ENCODE data around the gene ECE1. TPM values are rescaled to one million over a fixed set of nuclear protein-coding genes. Genes with fewer than 3 reads are reported as not detected.

Gene ECE1
- total and polyA plus RNA-seq, 2 of the 4 experiments (the other 2 are of a cell fraction) = 61.8 to 124 TPM

DNA sequence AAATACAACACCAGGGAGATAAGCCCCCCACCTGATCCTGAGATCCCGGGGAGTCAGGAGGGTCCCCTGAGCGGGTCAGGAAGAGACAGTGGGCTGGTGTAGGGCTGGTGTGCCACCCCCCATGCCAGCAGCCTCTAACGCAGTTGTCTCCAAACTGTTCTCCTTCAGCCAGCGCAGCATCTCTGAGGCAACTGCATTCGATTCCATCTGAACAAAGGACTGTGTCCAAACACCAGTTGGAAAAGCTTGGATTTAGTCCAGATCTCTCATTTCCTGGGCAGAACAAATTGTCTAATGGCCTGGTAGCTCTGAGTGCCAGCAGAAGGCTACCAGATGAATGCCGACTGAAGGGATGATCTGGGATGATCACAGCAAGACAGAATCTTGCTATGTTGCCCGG is 69.4 kb downstream of the ECE1 start:
- no peaks in the 10 kb centered on the region for H3K4me1 ChIP-seq (ENCODE audit: control insufficient read depth, insufficient read depth, low read length)
- no peak overlapping the region for H2AFZ ChIP-seq (replicated peaks; ENCODE audit: low read length, poor library complexity)
- no peaks in the 10 kb centered on the region for H3K9me3 ChIP-seq (ENCODE audit: control insufficient read depth, insufficient read depth, low read length)
- ChIA-PET CTCF (interaction anchor here (0.6 kb wide), 1 partner anchor 566 kb away, joined by 3 read pairs; no protein-coding TSS in a partner anchor), POLR2A (ENCODE audit: unreplicated experiment) (no interaction called here)
- in situ Hi-C loops (cut with MboI; ENCODE audit: low sequenced_read_pairs) = loop anchor here (25.0 kb wide), 1 partner anchor 684 kb away; no protein-coding TSS in a partner anchor
- H4K20me1 ChIP-seq (ENCODE audit: insufficient read depth, low read length) = peaks cover 8% of the 10 kb centered on the region; the same call in 1 of the 2 replicates
- no peak overlapping the region for H3K23ac ChIP-seq (ENCODE audit: low read depth, low read length)
- DNase-seq = peak; percentile 30
- no peak overlapping the region for H4K8ac ChIP-seq (ENCODE audit: low read depth in 2 of 2, low read length in 2 of 2)
- no peak overlapping the region for H2AK5ac ChIP-seq (ENCODE audit: low read depth, low read length)
- WGBS, 2 experiments (ENCODE audit: extremely low coverage in 2 of 2, insufficient read length in 1 of 2) = 20% methylated on average over 1 of the region's 7 CpGs; no CpG with 5 or more reads in 1 of the 2 experiments
- no peak for ATAC-seq (ENCODE audit: low read depth)
- H3K79me1 ChIP-seq (ENCODE audit: low read depth in 1 of 2, low read length in 2 of 2) = no peaks in the 10 kb centered on the region
- no peak overlapping the region for H3K27ac ChIP-seq (ENCODE audit: insufficient read depth, low read length)
- no peak overlapping the region for H4K91ac ChIP-seq (ENCODE audit: insufficient read depth, low read depth, low read length)
- H2BK20ac ChIP-seq (ENCODE audit: low read depth, low read length) = no peak overlapping the region
- peaks cover 7% of the 10 kb centered on the region for H3K9me1 ChIP-seq (ENCODE audit: insufficient read depth, low read length)
- no peak overlapping the region for H2BK5ac ChIP-seq (ENCODE audit: low read depth, low read length, poor library complexity, severe bottlenecking)
- no peak overlapping the region for H3K56ac ChIP-seq (ENCODE audit: extremely low read depth, insufficient read depth, low read length)
- H3K27me3 ChIP-seq (ENCODE audit: control insufficient read depth, insufficient read depth, low read length) = no peaks in the 10 kb centered on the region
- TF ChIP-seq RFX5 (IDR thresholded peaks at IDR 0.05; ENCODE audit: low read depth, low read length) (no peak), MXI1 (IDR thresholded peaks at IDR 0.05; ENCODE audit: borderline replicate concordance, low read depth, low read length) (no peak), BHLHE40 (IDR thresholded peaks at IDR 0.05; ENCODE audit: low read depth, low read length) (no peak), MAFK (IDR thresholded peaks at IDR 0.05; ENCODE audit: low read depth, low read length) (no peak), RCOR1 (IDR thresholded peaks at IDR 0.05; ENCODE audit: insufficient replicate concordance, low read length) (no peak), FOS (IDR thresholded peaks at IDR 0.05; ENCODE audit: low read depth, low read length) (no peak), CHD1 (IDR thresholded peaks at IDR 0.05; ENCODE audit: low read depth, low read length) (no peak), POLR2A (IDR thresholded peaks at IDR 0.05; ENCODE audit: low read depth, low read length) (no peak), CEBPB (IDR thresholded peaks at IDR 0.05; ENCODE audit: low read depth, low read length) (no peak), RAD21 (IDR thresholded peaks at IDR 0.05; ENCODE audit: low read length) (no peak), NFE2L2 (IDR thresholded peaks at IDR 0.05; ENCODE audit: low read depth, low read length) (no peak), MAZ (IDR thresholded peaks at IDR 0.05; ENCODE audit: borderline replicate concordance, low read depth, low read length) (no peak), SMC3 (IDR thresholded peaks at IDR 0.05; ENCODE audit: low read depth, low read length) (no peak)
- TF ChIP-seq, protein P1, sequence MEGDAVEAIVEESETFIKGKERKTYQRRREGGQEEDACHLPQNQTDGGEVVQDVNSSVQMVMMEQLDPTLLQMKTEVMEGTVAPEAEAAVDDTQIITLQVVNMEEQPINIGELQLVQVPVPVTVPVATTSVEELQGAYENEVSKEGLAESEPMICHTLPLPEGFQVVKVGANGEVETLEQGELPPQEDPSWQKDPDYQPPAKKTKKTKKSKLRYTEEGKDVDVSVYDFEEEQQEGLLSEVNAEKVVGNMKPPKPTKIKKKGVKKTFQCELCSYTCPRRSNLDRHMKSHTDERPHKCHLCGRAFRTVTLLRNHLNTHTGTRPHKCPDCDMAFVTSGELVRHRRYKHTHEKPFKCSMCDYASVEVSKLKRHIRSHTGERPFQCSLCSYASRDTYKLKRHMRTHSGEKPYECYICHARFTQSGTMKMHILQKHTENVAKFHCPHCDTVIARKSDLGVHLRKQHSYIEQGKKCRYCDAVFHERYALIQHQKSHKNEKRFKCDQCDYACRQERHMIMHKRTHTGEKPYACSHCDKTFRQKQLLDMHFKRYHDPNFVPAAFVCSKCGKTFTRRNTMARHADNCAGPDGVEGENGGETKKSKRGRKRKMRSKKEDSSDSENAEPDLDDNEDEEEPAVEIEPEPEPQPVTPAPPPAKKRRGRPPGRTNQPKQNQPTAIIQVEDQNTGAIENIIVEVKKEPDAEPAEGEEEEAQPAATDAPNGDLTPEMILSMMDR (conservative IDR thresholded peaks at IDR 0.05; ENCODE audit: low read depth, low read length) = no peak
- TF ChIP-seq, protein P2, sequence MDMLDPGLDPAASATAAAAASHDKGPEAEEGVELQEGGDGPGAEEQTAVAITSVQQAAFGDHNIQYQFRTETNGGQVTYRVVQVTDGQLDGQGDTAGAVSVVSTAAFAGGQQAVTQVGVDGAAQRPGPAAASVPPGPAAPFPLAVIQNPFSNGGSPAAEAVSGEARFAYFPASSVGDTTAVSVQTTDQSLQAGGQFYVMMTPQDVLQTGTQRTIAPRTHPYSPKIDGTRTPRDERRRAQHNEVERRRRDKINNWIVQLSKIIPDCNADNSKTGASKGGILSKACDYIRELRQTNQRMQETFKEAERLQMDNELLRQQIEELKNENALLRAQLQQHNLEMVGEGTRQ (IDR thresholded peaks at IDR 0.05; ENCODE audit: low read depth, low read length) = no peak
- TF ChIP-seq, protein P3, sequence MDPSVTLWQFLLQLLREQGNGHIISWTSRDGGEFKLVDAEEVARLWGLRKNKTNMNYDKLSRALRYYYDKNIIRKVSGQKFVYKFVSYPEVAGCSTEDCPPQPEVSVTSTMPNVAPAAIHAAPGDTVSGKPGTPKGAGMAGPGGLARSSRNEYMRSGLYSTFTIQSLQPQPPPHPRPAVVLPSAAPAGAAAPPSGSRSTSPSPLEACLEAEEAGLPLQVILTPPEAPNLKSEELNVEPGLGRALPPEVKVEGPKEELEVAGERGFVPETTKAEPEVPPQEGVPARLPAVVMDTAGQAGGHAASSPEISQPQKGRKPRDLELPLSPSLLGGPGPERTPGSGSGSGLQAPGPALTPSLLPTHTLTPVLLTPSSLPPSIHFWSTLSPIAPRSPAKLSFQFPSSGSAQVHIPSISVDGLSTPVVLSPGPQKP (IDR thresholded peaks at IDR 0.05; ENCODE audit: borderline replicate concordance, low read depth, low read length) = no peak
- no peak overlapping the region for H3K18ac ChIP-seq (ENCODE audit: low read depth, low read length)
- peaks cover 64% of the 10 kb centered on the region for H3K36me3 ChIP-seq (ENCODE audit: control insufficient read depth, insufficient read depth, low read length)
- dilution Hi-C loops (cut with HindIII; ENCODE audit: low sequenced_read_pairs, unreplicated experiment) = no loop called here
- no peak overlapping the region for H3K14ac ChIP-seq (replicated peaks; ENCODE audit: low read depth, low read length)
- H2AK9ac ChIP-seq (replicated peaks; ENCODE audit: low read depth, low read length, poor library complexity) = no peak overlapping the region
- no peak overlapping the region for H3K4ac ChIP-seq (ENCODE audit: low read depth, low read length)
- no peak overlapping the region for H4K5ac ChIP-seq (ENCODE audit: low read depth, low read length)
- H2BK15ac ChIP-seq (ENCODE audit: low read depth, low read length) = no peak overlapping the region
- H3K4me3 ChIP-seq (ENCODE audit: insufficient read depth, low read depth, low read length) = no peak overlapping the region
- intact Hi-C loops (cut with micrococcal nuclease) = no loop called here
- no peak overlapping the region for H3K4me2 ChIP-seq (ENCODE audit: low read depth, low read length)
- H2BK120ac ChIP-seq (ENCODE audit: low read depth, low read length) = no peak overlapping the region
- no TSS peak for BruUV-seq (replicated peaks)
- H3K9ac ChIP-seq (ENCODE audit: low read depth, low read length) = no peak overlapping the region

Measured in IMR-90 (cell line).